ENCODE data around the gene NDOR1.
"Not testable (repeated sequence)": the region's sequence is repeated elsewhere in the genome, so short reads cannot be mapped to it uniquely, and the experiment has no call there.

The NDOR1 gene

DNA sequence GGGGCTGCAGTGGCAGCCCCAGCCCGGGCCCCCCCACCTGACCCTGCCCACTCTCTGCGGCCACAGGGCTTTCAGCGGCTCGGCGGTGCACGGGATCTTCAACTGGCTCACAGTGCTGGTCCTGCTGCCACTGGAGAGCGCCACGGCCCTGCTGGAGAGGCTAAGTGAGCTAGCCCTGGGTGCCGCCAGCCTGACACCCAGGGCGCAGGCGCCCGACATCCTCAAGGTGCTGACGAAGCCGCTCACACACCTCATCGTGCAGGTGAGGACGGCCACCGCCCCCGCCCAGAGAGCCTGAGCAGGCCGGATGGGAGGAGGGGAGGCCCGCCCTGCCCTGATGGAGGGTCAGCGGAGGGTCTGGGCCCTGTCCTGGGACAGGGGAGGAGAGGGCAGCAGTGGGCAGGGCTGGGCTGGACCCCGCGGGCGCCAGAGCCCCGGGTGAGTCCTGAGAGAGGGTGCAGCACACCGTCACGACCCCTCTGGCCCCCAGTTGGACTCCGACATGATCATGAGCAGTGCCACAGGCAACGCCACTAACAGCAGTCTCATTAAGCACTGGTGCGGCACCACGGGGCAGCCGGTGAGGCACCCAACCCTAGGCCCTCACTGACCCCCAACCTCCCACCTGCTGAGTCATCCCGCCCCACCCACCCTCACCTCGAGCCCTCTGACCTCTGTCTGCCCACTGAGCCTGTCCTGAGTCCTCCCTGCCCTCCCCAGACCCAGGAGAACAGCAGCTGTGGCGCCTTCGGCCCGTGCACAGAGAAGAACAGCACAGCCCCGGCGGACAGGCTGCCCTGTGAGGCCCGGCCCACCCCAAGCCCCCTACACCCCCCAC, 27.9 kb downstream of the NDOR1 start:
- DNase-seq, result no peak

DNA sequence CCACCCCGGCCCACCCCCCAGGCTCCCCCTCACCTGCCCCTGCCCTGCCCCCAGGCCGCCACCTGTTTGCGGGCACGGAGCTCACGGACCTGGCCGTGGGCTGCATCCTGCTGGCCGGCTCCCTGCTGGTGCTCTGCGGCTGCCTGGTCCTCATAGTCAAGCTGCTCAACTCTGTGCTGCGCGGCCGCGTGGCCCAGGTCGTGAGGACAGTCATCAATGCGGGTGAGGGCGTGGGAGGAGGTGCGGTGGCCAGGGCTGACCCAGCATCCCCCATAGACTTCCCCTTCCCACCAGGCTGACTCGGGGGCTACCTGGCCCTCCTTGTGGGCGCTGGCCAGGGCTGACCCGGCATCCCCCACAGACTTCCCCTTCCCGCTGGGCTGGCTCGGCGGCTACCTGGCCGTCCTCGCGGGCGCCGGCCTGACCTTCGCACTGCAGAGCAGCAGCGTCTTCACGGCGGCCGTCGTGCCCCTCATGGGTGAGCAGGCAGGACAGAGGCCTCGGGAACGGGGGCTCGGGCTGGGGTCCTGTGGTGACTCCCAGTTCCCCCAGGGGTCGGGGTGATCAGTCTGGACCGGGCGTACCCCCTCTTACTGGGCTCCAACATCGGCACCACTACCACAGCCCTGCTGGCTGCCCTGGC, 28.7 kb downstream of the NDOR1 start:
- no peak for DNase-seq

DNA sequence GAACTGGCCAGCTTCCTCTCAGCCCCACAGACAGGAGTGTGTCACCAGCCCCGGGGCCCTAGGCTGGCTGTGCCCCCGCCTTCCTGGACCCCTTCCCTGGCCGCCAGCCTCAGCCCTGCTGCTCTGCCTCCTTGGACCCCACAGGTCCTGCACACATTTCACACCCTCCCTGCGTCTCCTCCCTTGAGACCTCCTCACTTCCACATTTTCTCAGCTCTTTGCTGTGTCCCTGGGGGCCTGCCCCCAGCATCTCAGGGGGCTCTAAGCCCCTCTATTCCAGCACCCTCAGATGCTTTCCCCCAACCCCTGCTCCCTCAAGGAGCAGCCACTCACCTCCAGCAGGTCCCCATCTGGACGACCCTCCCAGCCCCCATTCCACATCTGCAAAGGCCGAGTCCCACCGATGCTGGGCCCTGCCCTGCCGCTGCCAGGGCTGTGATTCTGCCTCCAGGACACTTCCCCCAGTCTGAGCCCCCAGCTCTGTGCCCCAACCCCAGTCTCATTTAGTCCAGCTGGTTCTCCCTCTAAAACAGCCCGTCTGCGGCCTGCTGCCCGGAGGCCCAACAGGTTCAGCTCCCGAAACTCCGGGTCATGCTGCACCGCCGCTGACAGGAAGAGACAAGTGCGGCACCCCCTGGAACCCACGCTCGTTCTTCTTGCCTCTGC, 29.4 kb downstream of the NDOR1 start:
- no peak for DNase-seq

DNA sequence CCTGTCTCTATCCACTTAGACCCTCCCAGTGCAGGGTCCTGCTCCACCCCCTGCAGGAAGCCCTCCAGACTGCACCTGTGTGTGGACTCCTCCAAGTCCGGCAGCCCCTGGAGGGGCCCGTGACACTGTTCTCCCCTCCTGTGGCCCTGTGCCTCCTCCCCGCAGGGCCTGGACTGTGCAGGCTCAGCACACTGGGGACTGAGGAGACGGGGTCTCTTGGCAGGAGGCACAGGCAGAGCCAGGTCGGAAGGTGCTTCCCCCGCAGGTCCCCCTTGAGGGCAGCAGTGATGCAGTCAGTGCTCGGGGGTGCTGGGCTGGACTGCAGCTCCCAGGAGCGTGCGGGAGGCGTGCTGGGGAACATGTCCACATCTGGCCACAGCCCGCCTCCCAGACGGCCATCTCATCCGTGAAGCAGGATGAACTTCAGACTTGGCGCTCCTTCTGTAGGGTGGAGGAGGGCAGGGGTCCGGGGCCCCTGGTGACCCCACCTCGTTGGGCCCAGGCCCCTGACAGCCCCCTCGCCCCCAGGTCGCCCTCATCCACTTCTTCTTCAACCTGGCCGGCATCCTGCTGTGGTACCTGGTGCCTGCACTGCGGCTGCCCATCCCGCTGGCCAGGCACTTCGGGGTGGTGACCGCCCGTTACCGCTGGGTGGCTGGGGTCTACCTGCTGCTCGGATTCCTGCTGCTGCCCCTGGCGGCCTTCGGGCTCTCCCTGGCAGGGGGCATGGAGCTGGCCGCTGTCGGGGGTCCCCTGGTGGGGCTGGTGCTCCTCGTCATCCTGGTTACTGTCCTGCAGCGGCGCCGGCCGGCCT, 30.1 kb downstream of the NDOR1 start:
- DNase-seq, result no peak

DNA sequence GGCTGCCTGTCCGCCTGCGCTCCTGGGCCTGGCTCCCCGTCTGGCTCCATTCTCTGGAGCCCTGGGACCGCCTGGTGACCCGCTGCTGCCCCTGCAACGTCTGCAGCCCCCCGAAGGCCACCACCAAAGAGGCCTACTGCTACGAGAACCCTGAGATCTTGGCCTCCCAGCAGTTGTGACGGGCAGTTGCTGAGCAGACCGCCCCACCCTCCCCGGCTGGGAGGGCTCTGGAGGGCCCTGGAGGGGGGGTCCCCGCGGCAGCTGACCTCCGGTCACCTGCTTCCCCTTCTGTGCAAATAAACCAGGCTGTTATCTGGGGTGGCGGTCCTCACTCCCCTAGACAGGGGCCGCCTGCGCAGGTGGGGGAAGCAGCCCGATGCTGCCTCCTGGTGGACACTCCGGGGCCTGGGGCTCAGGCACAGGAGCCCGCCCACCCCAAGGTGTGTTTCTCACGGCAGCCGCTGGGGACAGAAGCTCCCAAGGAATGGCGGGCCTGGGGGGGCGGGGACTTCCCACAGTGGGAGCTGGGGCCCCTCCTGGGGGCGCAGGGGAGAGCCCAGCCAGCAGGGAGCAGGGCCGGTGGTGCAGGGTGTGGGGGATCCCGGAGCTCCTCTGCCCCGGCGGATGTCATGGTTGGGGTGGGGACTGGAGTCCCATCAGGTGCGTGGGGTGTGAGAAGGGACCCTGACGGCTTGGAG, 30.9 kb downstream of the NDOR1 start:
- peak; percentile 41 to 61 for DNase-seq

DNA sequence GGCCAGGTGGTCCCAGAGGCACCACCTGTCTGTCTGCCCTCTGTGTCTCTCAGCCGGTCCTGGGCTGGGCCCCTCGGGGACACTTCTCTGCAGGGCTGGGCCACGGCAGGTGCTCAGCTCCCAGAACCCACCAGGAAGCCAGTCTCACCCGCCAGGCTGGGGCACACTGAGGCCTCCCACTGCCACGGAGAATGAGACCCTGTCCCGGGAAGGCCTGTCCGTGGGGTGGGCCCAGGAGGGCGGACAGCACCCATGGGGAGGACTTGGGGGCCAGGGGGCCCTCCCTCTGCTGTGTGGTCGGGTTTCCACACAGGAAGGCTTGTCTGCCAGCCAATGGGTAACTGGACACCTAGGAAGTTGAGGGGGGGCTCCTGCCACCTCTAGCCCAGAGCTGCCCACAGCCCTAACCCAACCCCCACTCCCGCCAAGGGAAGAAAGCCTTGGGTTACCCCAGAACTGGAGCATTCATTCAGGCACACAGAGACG, 31.5 kb downstream of the NDOR1 start:
- DNase-seq, result no peak

DNA sequence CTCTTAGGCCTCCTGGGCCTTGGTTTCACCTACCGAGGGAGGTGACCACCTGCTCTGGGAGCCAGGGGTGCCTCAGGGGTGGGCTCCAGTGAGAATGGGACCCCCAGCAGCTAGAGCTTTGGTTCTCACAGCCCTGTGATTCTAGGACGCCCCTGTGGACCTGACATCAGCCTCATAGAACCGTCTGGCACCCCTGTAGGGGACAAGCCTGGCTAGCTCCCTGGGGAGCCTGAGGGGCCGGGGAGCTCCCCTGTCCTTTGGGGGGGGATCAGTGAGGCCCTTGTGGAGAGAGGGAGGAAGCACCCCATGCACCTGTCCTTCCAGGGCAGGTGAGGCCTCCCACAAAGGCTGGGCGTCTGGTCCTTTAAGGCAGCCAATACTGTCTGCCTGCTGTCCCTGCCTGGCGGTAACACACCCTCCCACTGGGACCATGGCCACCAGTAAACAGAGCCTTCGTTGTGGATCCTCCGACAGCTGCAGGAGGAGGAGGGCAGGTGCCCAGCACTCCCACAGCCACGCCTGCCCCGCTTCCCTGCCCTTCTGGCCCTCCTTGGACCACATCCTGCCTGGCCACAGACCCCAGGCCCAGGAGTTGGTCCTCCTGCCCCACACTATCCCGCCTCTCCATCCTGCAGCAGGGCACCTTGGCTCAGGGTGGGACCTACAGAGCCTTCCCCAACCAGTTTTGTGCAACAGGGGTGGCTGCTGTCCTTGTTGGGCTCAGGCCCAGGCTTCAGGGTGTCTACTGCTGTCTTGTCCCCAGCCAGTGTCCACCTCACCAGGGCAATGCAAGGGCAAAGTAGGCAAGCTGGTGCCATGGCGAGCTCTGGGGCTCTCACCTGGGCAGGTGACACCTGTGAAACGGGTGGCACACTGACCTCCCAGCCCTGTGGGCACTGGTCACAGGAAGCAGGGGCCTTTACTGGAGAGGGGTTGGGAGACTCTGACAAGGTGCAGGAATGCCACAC, 32.5 kb downstream of the NDOR1 start:
- DNase-seq, result no peak

DNA sequence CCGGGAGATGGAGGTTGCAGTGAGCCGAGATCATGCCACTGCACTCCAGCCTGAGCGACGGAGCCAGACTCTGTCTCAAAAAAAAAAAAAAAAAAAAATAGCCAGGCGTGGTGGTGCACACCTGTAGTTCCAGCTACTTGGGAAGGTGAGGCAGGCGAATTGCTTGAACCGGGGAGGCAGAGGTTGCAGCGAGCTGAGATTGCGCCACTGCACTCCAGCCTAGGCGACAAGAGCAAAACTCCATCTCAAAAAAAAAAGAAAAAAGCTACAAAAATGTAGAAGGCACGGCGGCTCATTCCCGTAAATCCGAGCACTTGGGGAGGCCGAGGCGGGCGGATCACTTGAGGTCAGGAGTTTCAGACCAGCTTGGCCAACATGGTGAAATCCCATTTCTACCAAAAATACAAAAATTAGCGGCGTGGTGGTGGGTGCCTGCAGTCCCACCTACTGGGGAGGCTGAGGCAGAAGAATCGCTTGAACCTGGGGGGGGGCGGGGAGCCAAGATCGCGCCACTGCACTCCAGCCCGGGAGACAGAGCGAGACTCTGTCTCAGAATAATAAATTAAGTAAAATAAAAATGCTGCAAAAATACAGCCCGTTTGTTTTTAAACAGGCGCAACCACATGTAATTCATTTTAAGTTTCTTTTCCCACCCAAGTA, 34.2 kb downstream of the NDOR1 start:
- DNase-seq, result not testable (repeated sequence)

DNA sequence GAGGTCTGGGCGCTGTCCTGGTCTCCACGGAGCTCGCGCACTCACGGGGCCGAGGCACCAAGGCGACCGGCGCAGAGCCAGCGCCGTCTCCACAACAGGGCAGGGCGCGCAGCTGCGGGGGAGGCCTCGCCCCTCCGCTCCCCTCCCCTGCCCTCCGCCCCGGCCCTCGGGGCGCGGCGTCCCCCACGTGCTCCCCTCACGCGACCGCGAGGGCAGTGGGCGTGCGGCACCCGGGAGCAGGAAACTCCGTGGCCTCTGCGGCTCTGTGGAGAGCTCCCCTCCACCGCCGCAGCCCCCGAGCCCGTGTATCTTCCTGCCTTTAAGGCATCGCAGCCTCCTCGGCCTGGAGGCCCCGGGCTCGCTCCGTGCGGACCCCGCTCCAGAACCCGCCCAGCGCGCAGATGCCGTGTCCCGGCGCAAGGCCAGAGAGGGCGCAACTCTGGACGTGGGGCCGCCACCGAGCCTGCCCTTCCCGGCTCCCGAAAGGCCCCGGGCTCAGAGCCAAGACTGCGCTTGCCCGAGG, 34.9 kb downstream of the NDOR1 start:
- no peak for DNase-seq

DNA sequence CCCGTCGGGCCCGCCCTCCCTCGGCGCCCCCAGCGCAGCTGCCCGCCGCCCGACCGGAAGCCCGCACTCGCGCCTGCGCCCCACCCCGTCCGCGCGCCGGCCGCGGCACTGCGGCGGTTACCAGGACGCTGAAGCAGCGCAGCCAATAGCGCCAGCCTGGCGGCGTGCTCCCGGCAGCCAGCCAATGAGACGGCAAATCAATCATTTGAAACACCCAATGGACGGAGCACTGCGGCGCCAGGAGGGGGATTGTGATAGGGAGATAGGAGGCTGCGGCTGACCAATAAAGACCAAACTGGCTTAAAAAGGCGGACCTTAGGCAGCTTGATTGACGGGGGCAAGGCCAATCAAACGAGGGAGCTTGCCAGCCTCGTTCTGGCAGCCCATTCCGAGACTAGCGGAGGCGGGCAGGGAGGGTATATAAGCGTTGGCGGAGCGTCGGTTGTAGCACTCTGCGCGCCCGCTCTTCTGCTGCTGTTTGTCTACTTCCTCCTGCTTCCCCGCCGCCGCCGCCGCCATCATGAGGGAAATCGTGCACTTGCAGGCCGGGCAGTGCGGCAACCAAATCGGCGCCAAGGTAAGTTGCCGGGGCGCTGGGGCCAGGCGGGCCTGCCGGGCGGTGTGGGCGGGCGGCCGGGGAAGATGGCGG, 35.5 kb downstream of the NDOR1 start, which contains the start of gene TUBB4B:
Gene TUBB4B, plus strand, starts transcription at position 447 of the 649 bp plus-strand sequence. Its CDS starts 74 bp downstream, at position 521.
- DNase-seq, result peak; percentile 95 to 97

DNA sequence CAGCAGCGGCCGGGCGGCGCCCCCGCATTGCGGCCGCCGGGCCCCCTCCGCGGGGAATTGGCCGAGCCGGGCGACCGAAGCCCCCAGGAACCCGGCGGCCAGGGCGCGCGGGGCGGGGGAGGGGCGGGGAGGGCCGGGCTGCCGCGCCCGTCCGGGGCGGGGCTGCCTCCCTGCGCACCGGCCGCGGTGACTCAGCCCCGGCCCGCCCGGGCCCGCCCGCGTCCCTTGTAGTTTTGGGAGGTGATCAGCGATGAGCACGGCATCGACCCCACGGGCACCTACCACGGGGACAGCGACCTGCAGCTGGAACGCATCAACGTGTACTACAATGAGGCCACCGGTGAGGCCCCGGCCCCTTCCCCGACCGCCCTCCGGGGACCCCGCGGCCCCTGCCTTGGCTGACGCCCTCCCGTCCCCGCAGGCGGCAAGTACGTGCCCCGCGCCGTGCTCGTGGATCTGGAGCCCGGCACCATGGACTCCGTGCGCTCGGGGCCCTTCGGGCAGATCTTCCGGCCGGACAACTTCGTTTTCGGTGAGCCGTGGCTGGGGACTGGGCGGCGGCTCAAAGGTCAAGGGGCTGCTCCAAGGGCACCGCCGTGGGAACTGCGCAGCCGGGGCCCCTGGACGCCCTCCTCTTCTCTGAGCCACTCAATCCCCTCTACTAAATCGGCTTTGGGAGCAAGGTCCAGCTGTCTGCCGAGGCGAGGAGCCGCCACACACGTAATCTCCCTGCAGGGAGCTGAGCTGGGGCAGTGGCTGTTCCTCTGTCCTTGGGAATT, 36.2 kb downstream of the NDOR1 start:
- no peak for DNase-seq

DNA sequence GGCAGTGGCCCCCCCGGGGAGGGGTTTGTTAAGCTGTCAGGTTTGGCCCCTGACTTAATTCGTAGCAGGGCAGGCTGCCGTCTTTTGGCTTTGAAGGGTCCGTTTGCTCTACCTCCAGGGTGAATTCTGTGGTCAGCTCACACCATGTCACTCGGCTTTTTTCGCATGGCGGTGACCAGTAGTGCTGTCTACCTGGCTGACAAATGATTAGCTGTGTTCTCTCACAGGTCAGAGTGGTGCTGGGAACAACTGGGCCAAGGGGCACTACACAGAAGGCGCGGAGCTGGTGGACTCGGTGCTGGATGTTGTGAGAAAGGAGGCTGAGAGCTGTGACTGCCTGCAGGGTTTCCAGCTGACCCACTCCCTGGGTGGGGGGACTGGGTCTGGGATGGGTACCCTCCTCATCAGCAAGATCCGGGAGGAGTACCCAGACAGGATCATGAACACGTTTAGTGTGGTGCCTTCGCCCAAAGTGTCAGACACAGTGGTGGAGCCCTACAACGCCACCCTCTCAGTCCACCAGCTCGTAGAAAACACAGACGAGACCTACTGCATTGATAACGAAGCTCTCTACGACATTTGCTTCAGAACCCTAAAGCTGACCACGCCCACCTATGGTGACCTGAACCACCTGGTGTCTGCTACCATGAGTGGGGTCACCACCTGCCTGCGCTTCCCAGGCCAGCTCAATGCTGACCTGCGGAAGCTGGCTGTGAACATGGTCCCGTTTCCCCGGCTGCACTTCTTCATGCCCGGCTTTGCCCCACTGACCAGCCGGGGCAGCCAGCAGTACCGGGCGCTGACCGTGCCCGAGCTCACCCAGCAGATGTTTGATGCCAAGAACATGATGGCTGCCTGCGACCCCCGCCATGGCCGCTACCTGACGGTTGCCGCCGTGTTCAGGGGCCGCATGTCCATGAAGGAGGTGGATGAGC, 37.0 kb downstream of the NDOR1 start:
- DNase-seq, result no peak

DNA sequence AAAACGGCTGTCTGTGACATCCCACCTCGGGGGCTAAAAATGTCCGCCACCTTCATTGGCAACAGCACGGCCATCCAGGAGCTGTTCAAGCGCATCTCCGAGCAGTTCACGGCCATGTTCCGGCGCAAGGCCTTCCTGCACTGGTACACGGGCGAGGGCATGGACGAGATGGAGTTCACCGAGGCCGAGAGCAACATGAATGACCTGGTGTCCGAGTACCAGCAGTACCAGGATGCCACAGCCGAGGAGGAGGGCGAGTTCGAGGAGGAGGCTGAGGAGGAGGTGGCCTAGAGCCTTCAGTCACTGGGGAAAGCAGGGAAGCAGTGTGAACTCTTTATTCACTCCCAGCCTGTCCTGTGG, 37.7 kb downstream of the NDOR1 start:
- DNase-seq, result not testable (repeated sequence)

DNA sequence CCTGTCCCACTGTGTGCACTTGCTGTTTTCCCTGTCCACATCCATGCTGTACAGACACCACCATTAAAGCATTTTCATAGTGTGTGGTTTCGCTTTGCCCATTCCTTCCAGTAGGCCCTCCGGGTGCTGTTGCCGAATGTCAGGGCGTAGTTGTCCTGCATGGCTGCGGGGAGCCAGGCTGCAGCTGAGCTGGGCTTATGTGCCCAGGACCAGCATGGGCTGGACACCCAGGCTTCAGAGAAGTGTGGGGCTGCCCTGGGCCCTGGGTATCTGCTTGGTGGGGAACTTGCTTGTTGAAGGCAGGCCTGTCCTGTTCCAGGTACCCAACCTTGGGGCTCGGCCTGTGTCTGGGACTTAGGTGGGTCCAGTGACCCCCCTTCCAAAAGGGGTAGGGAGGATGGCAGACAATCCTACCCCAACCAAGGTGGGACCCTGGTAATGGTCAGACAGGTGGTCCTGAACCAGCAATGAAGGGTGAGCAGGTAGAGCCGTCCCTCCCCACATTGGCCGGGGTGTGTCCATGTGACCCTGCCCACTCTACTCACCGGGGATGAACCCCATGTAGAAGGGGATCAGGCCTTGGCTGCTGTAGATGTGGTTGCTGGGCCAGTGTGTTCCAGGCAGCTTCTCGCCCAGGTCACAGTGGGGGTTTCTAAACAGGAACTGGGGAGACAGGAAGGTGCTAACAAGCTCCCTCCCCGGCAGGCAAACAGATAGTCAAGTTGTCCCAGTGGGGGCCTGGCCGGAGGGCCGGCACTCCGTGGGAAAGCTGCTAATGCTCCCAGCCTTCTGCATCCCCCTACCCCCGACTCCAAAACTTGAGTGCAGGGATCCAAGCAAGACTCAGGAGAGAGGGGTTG, 38.4 kb downstream of the NDOR1 start:
- no peak for DNase-seq

DNA sequence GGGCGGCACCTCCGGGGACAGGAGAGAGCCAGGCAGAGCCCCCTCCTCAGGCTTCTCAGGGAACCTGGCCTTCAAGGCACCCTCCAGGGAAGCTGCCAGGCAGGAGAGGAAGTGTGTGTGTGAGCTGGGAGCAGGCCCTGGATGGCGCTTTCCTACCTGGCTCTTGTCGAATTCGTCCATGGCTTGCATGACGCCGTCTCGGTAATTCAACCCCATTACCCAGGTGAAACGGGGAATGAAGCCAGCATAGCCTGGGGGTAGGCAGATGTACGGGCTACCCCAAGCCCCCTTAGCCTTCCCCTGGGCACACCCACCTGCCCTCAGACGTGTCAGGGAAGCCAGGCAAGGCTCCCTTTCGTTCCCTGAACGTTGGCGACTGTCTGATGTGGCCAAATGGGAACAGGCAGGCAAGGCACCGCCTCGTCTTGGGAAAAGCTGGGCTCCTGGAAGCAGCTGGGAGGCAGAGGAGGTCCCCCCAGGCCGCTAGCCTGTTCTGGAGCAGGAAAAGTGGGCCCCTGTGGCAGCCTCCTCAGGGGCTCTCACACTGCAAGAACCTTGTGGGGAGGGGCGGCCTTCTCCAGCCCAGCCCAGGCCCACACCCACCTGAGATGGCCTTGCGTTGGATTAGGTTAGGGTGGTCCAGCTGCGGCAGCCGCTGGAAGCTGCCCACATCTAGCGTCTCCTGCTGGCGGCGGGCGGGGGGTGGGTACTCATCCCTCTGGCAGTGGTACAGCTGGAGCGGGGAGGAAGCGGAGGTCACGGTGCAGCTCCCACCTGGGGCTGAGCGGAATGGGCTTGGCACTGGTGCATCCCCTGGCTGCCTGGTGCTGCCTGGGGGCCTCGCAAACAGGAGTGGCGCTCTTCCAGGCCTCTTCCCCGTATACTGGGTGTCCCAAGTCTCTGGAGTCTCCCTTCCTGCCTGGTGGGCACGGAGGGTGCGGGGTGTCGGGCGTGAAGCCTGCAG, 39.3 kb downstream of the NDOR1 start:
- no peak for DNase-seq

Measured in NCI-H187 (cell line).